Measurements from ENCODE around the gene ECI1. TPM values are rescaled to one million over a fixed set of nuclear protein-coding genes. Genes with fewer than 3 reads are reported as not detected.

ECI1 gene
- total RNA-seq, 3 donors from 2014 or later = 45.4 to 66.2 (median 63.8) TPM

- Histone ChIP-seq H3K27me3 (no peaks in the 10 kb centered on the region), H3K9me3 (no peaks in the 10 kb centered on the region), H3K36me3 (no peaks in the 10 kb centered on the region), H3K4me3 (no peak overlapping the region), H3K27ac (no peak overlapping the region), H3K4me1 (no peaks in the 10 kb centered on the region)
- no peak for TF ChIP-seq POLR2AphosphoS5 (IDR thresholded peaks at IDR 0.05)
- no peak for TF ChIP-seq CTCF (IDR thresholded peaks at IDR 0.05)
- TF ChIP-seq POLR2A (IDR thresholded peaks at IDR 0.05) = no peak
- intact Hi-C loops (cut with DNase I; ENCODE audit: low total_unique reads) = no loop called here
- DNase-seq (ENCODE audit: low spot score in 2 of 2) = no peak
Observed at GRCh38 chr16:2278956-2279800, 27.8 kb upstream of the ECI1 start.

- intact Hi-C loops (cut with DNase I; ENCODE audit: low total_unique reads) = no loop called here
Observed at GRCh38 chr16:2278272-2278608, 26.9 kb upstream of the ECI1 start.

GRCh38 chr16:2277466-2278271 is 26.3 kb upstream of the ECI1 start:
- intact Hi-C loops (cut with DNase I; ENCODE audit: low total_unique reads) = no loop called here
- Histone ChIP-seq H3K27me3 (no peaks in the 10 kb centered on the region), H3K4me1 (no peaks in the 10 kb centered on the region), H3K27ac (no peak overlapping the region), H3K36me3 (no peaks in the 10 kb centered on the region), H3K4me3 (no peak overlapping the region), H3K9me3 (no peaks in the 10 kb centered on the region)
- no peak for TF ChIP-seq POLR2A (IDR thresholded peaks at IDR 0.05)
- TF ChIP-seq POLR2AphosphoS5 (IDR thresholded peaks at IDR 0.05) = no peak
- no peak for TF ChIP-seq CTCF (IDR thresholded peaks at IDR 0.05)
- DNase-seq (ENCODE audit: low spot score in 2 of 2) = no peak

More at GRCh38 chr16:2278272-2278608, 26.9 kb upstream of the ECI1 start:
- no peaks in the 10 kb centered on the region for H3K9me3 ChIP-seq
- H3K4me3 ChIP-seq = no peak overlapping the region
- no peak for TF ChIP-seq CTCF (IDR thresholded peaks at IDR 0.05)
- TF ChIP-seq POLR2A (IDR thresholded peaks at IDR 0.05) = no peak
- no peak for TF ChIP-seq POLR2AphosphoS5 (IDR thresholded peaks at IDR 0.05)
- no peaks in the 10 kb centered on the region for H3K4me1 ChIP-seq
- DNase-seq (ENCODE audit: low spot score in 2 of 2) = no peak
- H3K27ac ChIP-seq = no peak overlapping the region
- H3K27me3 ChIP-seq = no peaks in the 10 kb centered on the region
- H3K36me3 ChIP-seq = no peaks in the 10 kb centered on the region

DNA sequence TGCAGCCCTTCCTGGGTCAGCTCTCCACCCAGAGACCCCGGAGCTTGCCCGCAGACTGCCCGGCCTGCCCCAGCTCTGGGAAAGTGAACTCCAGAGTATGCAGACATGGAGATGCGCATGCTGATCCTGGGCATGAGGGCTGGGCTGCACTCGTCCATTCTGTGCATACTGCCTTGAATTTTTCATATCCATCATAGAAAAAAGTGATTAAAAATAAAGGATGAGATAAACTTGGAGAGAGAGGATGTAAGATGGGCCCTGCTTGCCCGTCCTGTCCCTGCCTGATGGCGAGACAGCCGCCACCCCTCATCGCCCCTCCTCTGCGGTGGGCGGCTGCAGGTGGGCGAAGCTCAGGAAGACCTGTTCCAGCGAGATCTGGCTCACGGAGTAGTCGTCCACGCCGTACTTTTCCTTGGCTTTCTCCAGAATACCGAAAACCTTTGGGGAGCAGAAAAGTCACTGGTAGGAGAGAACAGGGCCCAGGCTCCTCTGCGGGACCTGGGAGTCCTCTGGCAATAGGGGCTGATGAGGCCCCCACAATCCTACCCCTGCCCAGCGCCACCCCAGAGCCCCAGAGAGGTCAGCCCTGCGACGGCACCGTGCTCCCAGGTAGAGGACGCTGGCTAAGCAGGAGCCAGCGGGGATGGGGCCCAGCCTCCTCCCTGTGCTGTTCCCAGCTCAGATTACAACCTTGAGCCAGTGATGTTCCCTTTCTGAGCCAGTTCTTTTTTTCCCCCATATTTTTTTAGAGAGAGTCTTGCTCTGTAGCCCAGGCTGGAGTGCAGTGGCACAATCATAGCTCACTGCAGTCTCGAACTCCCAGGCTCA is 25.2 kb upstream of the ECI1 start:
- no peak for DNase-seq (ENCODE audit: low spot score in 2 of 2)
- no peak for TF ChIP-seq CTCF (IDR thresholded peaks at IDR 0.05)
- TF ChIP-seq POLR2A (IDR thresholded peaks at IDR 0.05) = no peak
- no peak overlapping the region for H3K4me3 ChIP-seq
- no peaks in the 10 kb centered on the region for H3K9me3 ChIP-seq
- H3K36me3 ChIP-seq = no peaks in the 10 kb centered on the region
- no peaks in the 10 kb centered on the region for H3K4me1 ChIP-seq
- H3K27ac ChIP-seq = no peak overlapping the region
- intact Hi-C loops (cut with DNase I; ENCODE audit: low total_unique reads) = no loop called here
- no peaks in the 10 kb centered on the region for H3K27me3 ChIP-seq
